Fibroblast of lung (primary cell): ENCODE results near the gene CCL16. TPM values are rescaled to one million over a fixed set of nuclear protein-coding genes. Genes with fewer than 3 reads are reported as not detected.

Experiments used
- DNase-seq, 2 donors: peaks; one replicate each; pipeline versions ENCODE4 v3.0.0 to v3.0.0-alpha.2; 2010; ENCODE audit warnings: low read depth in 2 of 2
- H2AFZ ChIP-seq: 2 replicates; pipeline ENCODE4 v1.5.1; 2012; ENCODE audit warnings: low read length, control low read depth, inconsistent platforms
- H3K27ac ChIP-seq: 2 replicates; pipeline ENCODE4 v1.5.1; 2011; ENCODE audit warnings: low read length, control low read depth; ENCODE audit not compliant: insufficient read depth
- H3K27me3 ChIP-seq: 2 replicates; pipeline ENCODE4 v1.5.1; 2011; ENCODE audit warnings: mild to moderate bottlenecking, low read length; ENCODE audit not compliant: control insufficient read depth, insufficient read depth
- H3K36me3 ChIP-seq: 2 replicates; pipeline ENCODE4 v1.5.1; 2011; ENCODE audit warnings: low read length; ENCODE audit not compliant: control insufficient read depth, insufficient read depth
- H3K4me1 ChIP-seq: 2 replicates; pipeline ENCODE4 v1.5.1; 2011; ENCODE audit warnings: low read length; ENCODE audit not compliant: control insufficient read depth, insufficient read depth; ENCODE audit errors: extremely low read depth
- H3K4me2 ChIP-seq: 2 replicates; pipeline ENCODE4 v1.5.1; 2011; ENCODE audit warnings: low read length, control low read depth; ENCODE audit not compliant: insufficient read depth; ENCODE audit errors: extremely low read depth
- H3K4me3 ChIP-seq, 4 experiments: fragments of 200-600 bp in 1 of 4; sonication (generic) in 1 of 4; replicated peaks in 1 of 4; 2 replicates each; pipeline ENCODE4 v1.5.1; 2011 to 2016; ENCODE audit warnings: low read length in 4 of 4, low read depth in 3 of 4, mild to moderate bottlenecking in 3 of 4, control low read depth in 2 of 4, inconsistent platforms in 1 of 4, mixed read lengths in 1 of 4; ENCODE audit not compliant: insufficient read depth in 1 of 4; ENCODE audit errors: control extremely low read depth in 1 of 4
- H3K79me2 ChIP-seq: 2 replicates; pipeline ENCODE4 v1.5.1; 2012; ENCODE audit warnings: mild to moderate bottlenecking, low read length, inconsistent platforms; ENCODE audit not compliant: control insufficient read depth, insufficient read depth
- H3K9ac ChIP-seq: 2 replicates; pipeline ENCODE4 v1.5.1; 2011; ENCODE audit warnings: mild to moderate bottlenecking, low read length, control low read depth; ENCODE audit not compliant: insufficient read depth
- H3K9me3 ChIP-seq: 2 replicates; pipeline ENCODE4 v1.5.1; 2012; ENCODE audit warnings: low read depth, low read length; ENCODE audit not compliant: control insufficient read depth, insufficient read depth
- H4K20me1 ChIP-seq: 2 replicates; pipeline ENCODE4 v1.5.1; 2011; ENCODE audit warnings: low read length; ENCODE audit not compliant: control insufficient read depth, insufficient read depth; ENCODE audit errors: extremely low read depth
- CTCF ChIP-seq, 2 donors: IDR thresholded peaks in 1 of 2; conservative IDR thresholded peaks in 1 of 2; 1 replicate in 1 of 2; 2 replicates in 1 of 2; pipeline ENCODE4 v1.5.1; 2011 to 2012; ENCODE audit warnings: low read length in 2 of 2, control low read depth in 1 of 2, inconsistent platforms in 1 of 2, low read depth in 1 of 2, mild to moderate bottlenecking in 1 of 2
- EZH2 ChIP-seq: IDR thresholded peaks from 2 replicates; pipeline ENCODE4 v1.5.1; 2012; ENCODE audit warnings: low read length, control low read depth, mild to moderate bottlenecking; ENCODE audit errors: missing control alignments
- polyA plus RNA-seq, 2 donors: library from polyadenylated mRNA; depleted of rRNA in 1 of 2; stranded (reverse) in 1 of 2; unstranded in 1 of 2; fragments of >200 nt; gene quantifications; 2 replicates each; pipeline ENCODE4 v1.2.1, GENCODE V29; 2011 to 2012; ENCODE audit warnings: missing spikeins in 1 of 2
- total RNA-seq: library from RNA; depleted of rRNA; stranded (reverse); fragments of >200 nt; gene quantifications from 2 replicates; pipeline ENCODE4 v1.2.1, GENCODE V29; 2014

CCL16 gene
- total and polyA plus RNA-seq, 2 donors (not counting 1 experiment from before 2014, with no cell fraction given): not detected

- H3K27ac ChIP-seq: no peak overlapping the region
- no peak for DNase-seq
- no peak for TF ChIP-seq EZH2
- no peak for TF ChIP-seq CTCF (conservative IDR thresholded peaks at IDR 0.05 in 1 of 2, IDR thresholded peaks at IDR 0.05 in 1 of 2; ENCODE audit: low read depth in 1 of 2, low read length in 2 of 2)
- no peak overlapping the region for H3K4me3 ChIP-seq
- no peaks in the 10 kb centered on the region for H3K9me3 ChIP-seq
- no peaks in the 10 kb centered on the region for H3K27me3 ChIP-seq
- H3K4me1 ChIP-seq: no peaks in the 10 kb centered on the region
- no peak overlapping the region for H2AFZ ChIP-seq
- H3K36me3 ChIP-seq: no peaks in the 10 kb centered on the region
- no peaks in the 10 kb centered on the region for H3K79me2 ChIP-seq
- no peak overlapping the region for H3K4me2 ChIP-seq
- H4K20me1 ChIP-seq: no peaks in the 10 kb centered on the region
- H3K9ac ChIP-seq: no peak overlapping the region
Observed at GRCh38 chr17:35963663-35964062, 17.6 kb downstream of the CCL16 start.

GRCh38 chr17:35953720-35954119 is 27.6 kb downstream of the CCL16 start:
- Histone ChIP-seq H2AFZ (no peak overlapping the region), H3K9ac (no peak overlapping the region), H3K4me1 (no peaks in the 10 kb centered on the region), H3K4me2 (no peak overlapping the region), H4K20me1 (no peaks in the 10 kb centered on the region), H3K4me3 (no peak overlapping the region), H3K79me2 (no peaks in the 10 kb centered on the region), H3K36me3 (no peaks in the 10 kb centered on the region), H3K9me3 (no peaks in the 10 kb centered on the region), H3K27me3 (peaks cover 6% of the 10 kb centered on the region), H3K27ac (no peak overlapping the region)
- DNase-seq: no peak
- no peak for TF ChIP-seq EZH2
- no peak for TF ChIP-seq CTCF (conservative IDR thresholded peaks at IDR 0.05 in 1 of 2, IDR thresholded peaks at IDR 0.05 in 1 of 2; ENCODE audit: low read depth in 1 of 2, low read length in 2 of 2)

GRCh38 chr17:35949401-35949800 is 31.9 kb downstream of the CCL16 start:
- Histone ChIP-seq H2AFZ (no peak overlapping the region), H3K27me3 (peaks cover 6% of the 10 kb centered on the region), H4K20me1 (no peaks in the 10 kb centered on the region), H3K36me3 (no peaks in the 10 kb centered on the region), H3K27ac (no peak overlapping the region), H3K4me3 (no peak overlapping the region), H3K4me2 (no peak overlapping the region), H3K4me1 (no peaks in the 10 kb centered on the region), H3K9me3 (no peaks in the 10 kb centered on the region), H3K79me2 (no peaks in the 10 kb centered on the region), H3K9ac (no peak overlapping the region)
- no peak for TF ChIP-seq EZH2
- no peak for TF ChIP-seq CTCF (conservative IDR thresholded peaks at IDR 0.05 in 1 of 2, IDR thresholded peaks at IDR 0.05 in 1 of 2; ENCODE audit: low read depth in 1 of 2, low read length in 2 of 2)
- DNase-seq: no peak
